ENCODE data around the gene FAT1. TPM values are rescaled to one million over a fixed set of nuclear protein-coding genes. Genes with fewer than 3 reads are reported as not detected.

Gene FAT1
- total RNA-seq, 1 donor from 2014 or later, result 47.1 TPM

DNA sequence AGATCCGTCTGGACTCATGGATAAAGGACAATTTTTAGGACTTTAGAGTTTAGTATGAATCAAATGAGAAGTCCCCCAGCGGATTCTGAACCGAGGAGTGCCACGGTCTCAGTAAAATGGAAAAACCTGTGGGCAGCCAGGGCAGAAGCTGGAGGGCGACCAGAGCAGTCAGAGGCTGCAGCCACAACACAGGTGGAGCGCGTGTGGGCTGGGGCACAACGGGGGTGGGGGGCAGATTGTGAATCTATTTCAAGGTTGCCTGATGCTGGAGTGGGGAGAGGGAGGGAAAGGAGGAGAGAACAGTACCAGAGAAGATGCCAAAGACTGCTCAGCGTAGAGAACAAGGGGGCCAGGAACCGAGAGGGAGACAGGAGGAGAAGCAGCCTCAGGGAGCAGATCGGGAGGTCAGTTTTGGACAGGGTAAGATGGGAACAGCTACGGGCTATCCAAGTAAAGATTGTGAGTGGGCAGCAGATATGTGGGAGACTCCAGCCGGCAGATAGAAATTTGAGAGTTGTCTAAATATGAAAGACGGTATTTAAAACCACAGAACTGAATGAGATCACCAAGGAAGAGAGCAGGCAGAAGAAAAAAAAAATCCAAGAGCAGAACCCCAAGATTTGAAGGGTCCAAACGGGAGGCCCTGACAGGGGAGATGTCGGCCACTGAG, 9.5 kb downstream of the FAT1 start:
- Histone ChIP-seq H3K27ac (no peak overlapping the region), H3K4me1 (peaks cover 30% of the 10 kb centered on the region), H3K9me3 (no peaks in the 10 kb centered on the region), H3K27me3 (no peaks in the 10 kb centered on the region), H3K36me3 (no peaks in the 10 kb centered on the region), H3K4me3 (no peak overlapping the region)
- no peak for TF ChIP-seq POLR2A (IDR thresholded peaks at IDR 0.05)
- no peak for TF ChIP-seq POLR2AphosphoS5 (IDR thresholded peaks at IDR 0.05; ENCODE audit: insufficient read depth in 1 of 2, low read depth in 1 of 2)
- TF ChIP-seq, protein P1, sequence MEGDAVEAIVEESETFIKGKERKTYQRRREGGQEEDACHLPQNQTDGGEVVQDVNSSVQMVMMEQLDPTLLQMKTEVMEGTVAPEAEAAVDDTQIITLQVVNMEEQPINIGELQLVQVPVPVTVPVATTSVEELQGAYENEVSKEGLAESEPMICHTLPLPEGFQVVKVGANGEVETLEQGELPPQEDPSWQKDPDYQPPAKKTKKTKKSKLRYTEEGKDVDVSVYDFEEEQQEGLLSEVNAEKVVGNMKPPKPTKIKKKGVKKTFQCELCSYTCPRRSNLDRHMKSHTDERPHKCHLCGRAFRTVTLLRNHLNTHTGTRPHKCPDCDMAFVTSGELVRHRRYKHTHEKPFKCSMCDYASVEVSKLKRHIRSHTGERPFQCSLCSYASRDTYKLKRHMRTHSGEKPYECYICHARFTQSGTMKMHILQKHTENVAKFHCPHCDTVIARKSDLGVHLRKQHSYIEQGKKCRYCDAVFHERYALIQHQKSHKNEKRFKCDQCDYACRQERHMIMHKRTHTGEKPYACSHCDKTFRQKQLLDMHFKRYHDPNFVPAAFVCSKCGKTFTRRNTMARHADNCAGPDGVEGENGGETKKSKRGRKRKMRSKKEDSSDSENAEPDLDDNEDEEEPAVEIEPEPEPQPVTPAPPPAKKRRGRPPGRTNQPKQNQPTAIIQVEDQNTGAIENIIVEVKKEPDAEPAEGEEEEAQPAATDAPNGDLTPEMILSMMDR (IDR thresholded peaks at IDR 0.05), result no peak
- no peak for DNase-seq (ENCODE audit: extremely low spot score in 2 of 2)
- intact Hi-C loops (cut with DNase I), result no loop called here

- H3K4me3 ChIP-seq, result no peak overlapping the region
- TF ChIP-seq, protein P1 (IDR thresholded peaks at IDR 0.05), result no peak
- TF ChIP-seq POLR2A (IDR thresholded peaks at IDR 0.05) (no peak), POLR2AphosphoS5 (IDR thresholded peaks at IDR 0.05; ENCODE audit: insufficient read depth in 1 of 2, low read depth in 1 of 2) (no peak)
- no peaks in the 10 kb centered on the region for H3K9me3 ChIP-seq
- DNase-seq (ENCODE audit: extremely low spot score in 2 of 2), result no peak
- intact Hi-C loops (cut with DNase I), result no loop called here
- H3K27ac ChIP-seq, result no peak overlapping the region
- peaks cover 0 to 7% of the 10 kb centered on the region in 2 donors for H3K36me3 ChIP-seq
- peaks cover 23% of the 10 kb centered on the region for H3K4me1 ChIP-seq
- H3K27me3 ChIP-seq, result no peaks in the 10 kb centered on the region
These were observed 11.0 kb downstream of the FAT1 start for GRCh38 chr4:186712690-186713089.

- intact Hi-C loops (cut with DNase I), result loop anchor here (2.0 kb wide), 1 partner anchor 46 kb away; no protein-coding TSS in a partner anchor
- TF ChIP-seq, protein P1 (IDR thresholded peaks at IDR 0.05), result no peak
- no peak for TF ChIP-seq POLR2A (IDR thresholded peaks at IDR 0.05)
- no peak for TF ChIP-seq POLR2AphosphoS5 (IDR thresholded peaks at IDR 0.05; ENCODE audit: insufficient read depth in 1 of 2, low read depth in 1 of 2)
- no peak for DNase-seq (ENCODE audit: extremely low spot score in 2 of 2)
- peaks cover 0 to 14% of the 10 kb centered on the region in 2 donors for H3K36me3 ChIP-seq
- H3K4me1 ChIP-seq, result peaks cover 17% of the 10 kb centered on the region
- no peak overlapping the region for H3K27ac ChIP-seq
- no peaks in the 10 kb centered on the region for H3K9me3 ChIP-seq
- no peak overlapping the region for H3K4me3 ChIP-seq
- no peaks in the 10 kb centered on the region for H3K27me3 ChIP-seq
These were observed 13.0 kb downstream of the FAT1 start for GRCh38 chr4:186710521-186711119.

DNA sequence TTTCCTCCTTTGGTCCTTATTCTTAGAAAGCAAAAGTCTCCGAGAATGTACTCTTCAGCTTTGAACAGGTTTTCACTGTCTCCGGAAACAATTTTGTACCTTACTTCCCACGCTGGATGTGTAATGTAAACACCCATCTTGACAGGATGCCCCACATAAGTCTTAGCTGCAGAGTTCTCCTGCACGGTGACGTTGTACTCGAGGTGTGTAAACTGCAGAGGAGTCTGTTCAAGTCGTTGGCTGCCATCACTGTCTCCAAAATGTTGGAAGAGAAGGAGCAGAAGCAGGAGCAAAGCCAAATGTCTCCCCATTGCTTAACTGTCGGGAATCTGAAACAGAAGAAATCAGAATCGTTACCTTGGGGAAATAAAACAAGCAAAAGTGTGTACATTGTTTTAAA, 14.1 kb downstream of the FAT1 start:
- H3K27me3 ChIP-seq, result no peaks in the 10 kb centered on the region
- no peak for TF ChIP-seq POLR2A (IDR thresholded peaks at IDR 0.05)
- TF ChIP-seq POLR2AphosphoS5 (IDR thresholded peaks at IDR 0.05; ENCODE audit: insufficient read depth in 1 of 2, low read depth in 1 of 2), result no peak
- TF ChIP-seq, protein P1 (IDR thresholded peaks at IDR 0.05), result no peak
- H3K36me3 ChIP-seq, result peaks cover 0 to 14% of the 10 kb centered on the region in 2 donors
- H3K27ac ChIP-seq, result no peak overlapping the region
- intact Hi-C loops (cut with DNase I), result no loop called here
- H3K9me3 ChIP-seq, result no peaks in the 10 kb centered on the region
- H3K4me1 ChIP-seq, result peaks cover 9% of the 10 kb centered on the region
- H3K4me3 ChIP-seq, result no peak overlapping the region
- no peak for DNase-seq (ENCODE audit: extremely low spot score in 2 of 2)

GRCh38 chr4:186708554-186708953, 15.1 kb downstream of the FAT1 start:
- no peaks in the 10 kb centered on the region for H3K27me3 ChIP-seq
- no peaks in the 10 kb centered on the region for H3K9me3 ChIP-seq
- H3K36me3 ChIP-seq, result peaks cover 0 to 14% of the 10 kb centered on the region in 2 donors
- H3K27ac ChIP-seq, result no peak overlapping the region
- TF ChIP-seq POLR2A (IDR thresholded peaks at IDR 0.05) (no peak), POLR2AphosphoS5 (IDR thresholded peaks at IDR 0.05; ENCODE audit: insufficient read depth in 1 of 2, low read depth in 1 of 2) (no peak)
- TF ChIP-seq, protein P1 (IDR thresholded peaks at IDR 0.05), result no peak
- intact Hi-C loops (cut with DNase I), result no loop called here
- peaks cover 9% of the 10 kb centered on the region for H3K4me1 ChIP-seq
- H3K4me3 ChIP-seq, result no peak overlapping the region
- no peak for DNase-seq (ENCODE audit: extremely low spot score in 2 of 2)
